Ishikawa (cell line): ENCODE measurements around the gene BTG1.

Source experiments
- EGR1 ChIP-seq: IDR thresholded peaks from 2 replicates; pipeline ENCODE4 v1.6.1; 2012
- EP300 ChIP-seq: IDR thresholded peaks from 2 replicates; pipeline ENCODE4 v1.6.1; 2012; ENCODE audit warnings: borderline replicate concordance
- MAX ChIP-seq: IDR thresholded peaks from 2 replicates; pipeline ENCODE4 v1.6.1; 2012

GRCh38 chr12:92176646-92177045 is 31.0 kb upstream of the BTG1 start:
- TF ChIP-seq EP300 (no peak), EGR1 (no peak), MAX (no peak)
